Neuronal stem cell (in vitro differentiated cells): Measurements from ENCODE around the gene ARHGAP33.

Experiments used
- DNase-seq: peaks from one replicate; pipeline ENCODE4 v3.0.0-alpha.2; 2013; ENCODE audit warnings: low spot score
- H2AFZ ChIP-seq: one replicate; pipeline ENCODE4 v1.6.1; 2013; ENCODE audit warnings: mild to moderate bottlenecking, low read length, inconsistent platforms
- H2AK5ac ChIP-seq: 2 replicates; pipeline ENCODE4 v1.6.1; 2013; ENCODE audit warnings: low read depth, mild to moderate bottlenecking, inconsistent platforms, low read length, moderate library complexity, mixed read lengths
- H2BK120ac ChIP-seq: 2 replicates; pipeline ENCODE4 v1.6.1; 2013; ENCODE audit warnings: low read depth, mild to moderate bottlenecking, inconsistent platforms, low read length, moderate library complexity, mixed read lengths
- H2BK12ac ChIP-seq: one replicate; pipeline ENCODE4 v1.6.1; 2013; ENCODE audit warnings: low read length, inconsistent platforms
- H2BK15ac ChIP-seq: 2 replicates; pipeline ENCODE4 v1.6.1; 2013; ENCODE audit warnings: mild to moderate bottlenecking, low read length, inconsistent platforms, mixed read lengths
- H2BK5ac ChIP-seq: one replicate; pipeline ENCODE4 v1.6.1; 2013; ENCODE audit warnings: inconsistent platforms, mild to moderate bottlenecking, low read length, moderate library complexity
- H3K14ac ChIP-seq: one replicate; pipeline ENCODE4 v1.6.1; 2013; ENCODE audit warnings: low read length, inconsistent platforms
- H3K18ac ChIP-seq: 2 replicates; pipeline ENCODE4 v1.6.1; 2013; ENCODE audit warnings: low read length, inconsistent platforms
- H3K23ac ChIP-seq: 2 replicates; pipeline ENCODE4 v1.6.1; 2013; ENCODE audit warnings: low read depth, mild to moderate bottlenecking, mixed read lengths, low read length, inconsistent platforms; ENCODE audit not compliant: poor library complexity
- H3K27ac ChIP-seq: replicated peaks from 3 replicates; pipeline ENCODE4 v1.5.1; 2013; ENCODE audit warnings: low read length, inconsistent platforms
- H3K27me3 ChIP-seq, 3 experiments: 2 replicates each; pipeline ENCODE4 v1.6.1; 2013; ENCODE audit warnings: low read length in 3 of 3, mild to moderate bottlenecking in 2 of 3, inconsistent platforms in 1 of 3, low read depth in 1 of 3, mixed read lengths in 1 of 3, moderate library complexity in 1 of 3; ENCODE audit not compliant: control insufficient read depth in 3 of 3, insufficient read depth in 3 of 3
- H3K36me3 ChIP-seq, 2 donors: replicated peaks in 1 of 2; 2 replicates each; pipeline ENCODE4 v1.6.1; 2013; ENCODE audit warnings: low read length in 2 of 2; ENCODE audit not compliant: control insufficient read depth in 2 of 2, insufficient read depth in 2 of 2
- H3K4ac ChIP-seq: 2 replicates; pipeline ENCODE4 v1.6.1; 2013; ENCODE audit warnings: inconsistent platforms, mild to moderate bottlenecking, low read length, moderate library complexity
- H3K4me1 ChIP-seq, 2 donors: 1 replicate in 1 of 2; 2 replicates in 1 of 2; pipeline ENCODE4 v1.6.1; 2013; ENCODE audit warnings: low read length in 2 of 2, low read depth in 1 of 2; ENCODE audit not compliant: control insufficient read depth in 2 of 2, insufficient read depth in 1 of 2
- H3K4me2 ChIP-seq: one replicate; pipeline ENCODE4 v1.6.1; 2013; ENCODE audit warnings: mild to moderate bottlenecking, low read length, inconsistent platforms; ENCODE audit not compliant: insufficient read depth, poor library complexity, severe bottlenecking
- H3K4me3 ChIP-seq, 2 donors: 2 replicates each; pipeline ENCODE4 v1.5.1; 2013; ENCODE audit warnings: low read length in 2 of 2, mild to moderate bottlenecking in 2 of 2, inconsistent platforms in 1 of 2, moderate library complexity in 1 of 2
- H3K79me1 ChIP-seq: one replicate; pipeline ENCODE4 v1.6.1; 2013; ENCODE audit warnings: low read depth, mild to moderate bottlenecking, inconsistent platforms, low read length, moderate library complexity
- H3K9ac ChIP-seq: one replicate; pipeline ENCODE4 v1.6.1; 2013; ENCODE audit warnings: mild to moderate bottlenecking, low read depth, low read length, inconsistent platforms; ENCODE audit not compliant: poor library complexity
- H3K9me3 ChIP-seq, 2 donors: replicated peaks in 1 of 2; 2 replicates each; pipeline versions ENCODE3 to v1.6.1; 2013; ENCODE audit warnings: low read length in 2 of 2, mild to moderate bottlenecking in 2 of 2, inconsistent platforms in 1 of 2, low read depth in 1 of 2, mixed read lengths in 1 of 2, moderate library complexity in 1 of 2; ENCODE audit not compliant: control insufficient read depth in 2 of 2, insufficient read depth in 1 of 2
- H4K8ac ChIP-seq: one replicate; pipeline ENCODE4 v1.6.1; 2013; ENCODE audit warnings: low read depth, mild to moderate bottlenecking, inconsistent platforms, low read length, moderate library complexity
- H4K91ac ChIP-seq: one replicate; pipeline ENCODE4 v1.6.1; 2013; ENCODE audit warnings: low read length, low read depth, mild to moderate bottlenecking, inconsistent platforms; ENCODE audit not compliant: poor library complexity
- WGBS, 2 donors: extraction: QIAGEN DNeasy Blood & Tissue Kit; methylation state at CpG; one replicate each; pipeline ENCODE4 v1.1.7; 2013; ENCODE audit warnings: missing lambda C conversion rate in 2 of 2, mixed read lengths in 1 of 2; ENCODE audit not compliant: insufficient read length in 2 of 2, insufficient replicate concordance in 1 of 2; ENCODE audit errors: extremely low coverage in 2 of 2; 5-methylcytosine and 5-hydroxymethylcytosine counted together

The ARHGAP33 gene

DNA sequence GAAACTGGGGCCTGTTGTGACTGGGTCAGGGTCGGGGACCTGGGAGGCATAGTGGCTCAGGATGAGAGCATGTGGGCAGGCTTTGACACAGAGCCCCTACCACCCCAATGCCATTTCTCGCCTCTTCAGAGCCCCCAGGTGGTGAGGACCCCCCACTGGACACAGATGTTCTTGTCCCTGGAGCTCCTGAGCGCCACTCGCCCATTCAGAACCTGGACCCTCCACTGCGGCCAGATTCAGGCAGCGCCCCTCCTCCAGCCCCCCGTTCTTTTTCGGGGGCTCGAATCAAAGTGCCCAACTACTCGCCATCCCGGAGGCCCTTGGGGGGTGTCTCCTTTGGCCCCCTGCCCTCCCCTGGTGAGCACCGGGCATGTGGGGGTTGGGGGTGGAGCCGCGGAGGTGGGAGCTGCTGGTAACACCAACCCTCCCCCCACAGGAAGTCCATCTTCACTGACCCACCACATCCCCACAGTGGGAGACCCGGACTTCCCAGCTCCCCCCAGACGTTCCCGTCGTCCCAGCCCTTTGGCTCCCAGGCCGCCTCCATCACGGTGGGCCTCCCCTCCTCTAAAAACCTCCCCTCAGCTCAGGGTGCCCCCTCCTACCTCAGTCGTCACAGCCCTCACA, 43.5 kb upstream of the ARHGAP33 start:
- Histone ChIP-seq H3K4me3 (no peak overlapping the region), H3K9ac (no peak overlapping the region), H2BK5ac (no peak overlapping the region), H2AFZ (no peak overlapping the region), H2AK5ac (no peak overlapping the region), H3K18ac (no peak overlapping the region), H3K14ac (no peak overlapping the region), H3K27me3 (no peaks in the 10 kb centered on the region), H3K79me1 (peaks cover 15% of the 10 kb centered on the region), H3K9me3 (no peaks in the 10 kb centered on the region), H2BK120ac (no peak overlapping the region), H4K8ac (no peak overlapping the region), H3K4me1 (no peaks in the 10 kb centered on the region), H3K4ac (no peak overlapping the region), H3K4me2 (no peak overlapping the region), H3K23ac (peak overlapping the region; percentile 31), H4K91ac (no peak overlapping the region), H3K27ac (no peak overlapping the region), H2BK15ac (no peak overlapping the region), H3K36me3 (peaks cover 74 to 98% of the 10 kb centered on the region in 2 donors), H2BK12ac (no peak overlapping the region)
- no CpG with 5 or more reads among the region's 21 CpGs for WGBS, 2 donors
- no peak for DNase-seq

DNA sequence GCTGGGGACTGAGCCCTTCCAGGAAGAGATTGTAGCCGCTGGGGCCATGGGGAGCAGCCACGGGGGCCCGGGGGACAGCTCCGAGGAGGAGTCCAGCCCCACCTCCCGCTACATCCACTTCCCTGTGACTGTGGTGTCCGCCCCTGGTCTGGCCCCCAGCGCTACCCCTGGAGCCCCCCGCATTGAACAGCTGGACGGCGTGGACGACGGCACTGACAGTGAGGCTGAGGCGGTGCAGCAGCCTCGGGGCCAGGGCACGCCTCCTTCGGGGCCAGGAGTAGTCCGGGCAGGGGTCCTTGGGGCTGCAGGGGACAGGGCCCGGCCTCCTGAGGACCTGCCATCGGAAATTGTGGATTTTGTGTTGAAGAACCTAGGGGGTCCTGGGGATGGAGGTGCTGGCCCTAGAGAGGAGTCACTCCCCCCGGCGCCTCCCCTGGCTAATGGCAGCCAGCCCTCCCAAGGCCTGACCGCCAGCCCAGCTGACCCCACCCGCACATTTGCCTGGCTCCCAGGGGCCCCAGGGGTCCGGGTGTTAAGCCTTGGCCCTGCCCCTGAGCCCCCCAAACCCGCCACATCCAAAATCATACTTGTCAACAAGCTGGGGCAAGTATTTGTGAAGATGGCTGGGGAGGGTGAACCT, 42.7 kb upstream of the ARHGAP33 start:
- Histone ChIP-seq H3K9ac (peak overlapping the region; percentile 4), H3K27me3 (no peaks in the 10 kb centered on the region), H3K4ac (no peak overlapping the region), H2BK15ac (no peak overlapping the region), H3K9me3 (no peaks in the 10 kb centered on the region), H2BK120ac (no peak overlapping the region), H2BK5ac (no peak overlapping the region), H2AK5ac (no peak overlapping the region), H3K27ac (no peak overlapping the region), H2AFZ (no peak overlapping the region), H3K4me2 (no peak overlapping the region), H3K18ac (no peak overlapping the region), H3K23ac (no peak overlapping the region), H3K14ac (peak overlapping the region; percentile 56), H4K8ac (no peak overlapping the region), H2BK12ac (no peak overlapping the region), H3K4me3 (no peak overlapping the region), H3K79me1 (peaks cover 16% of the 10 kb centered on the region), H3K36me3 (peaks cover 73 to 98% of the 10 kb centered on the region in 2 donors), H3K4me1 (no peaks in the 10 kb centered on the region), H4K91ac (no peak overlapping the region)
- WGBS, 2 donors: no CpG with 5 or more reads among the region's 25 CpGs
- no peak for DNase-seq

DNA sequence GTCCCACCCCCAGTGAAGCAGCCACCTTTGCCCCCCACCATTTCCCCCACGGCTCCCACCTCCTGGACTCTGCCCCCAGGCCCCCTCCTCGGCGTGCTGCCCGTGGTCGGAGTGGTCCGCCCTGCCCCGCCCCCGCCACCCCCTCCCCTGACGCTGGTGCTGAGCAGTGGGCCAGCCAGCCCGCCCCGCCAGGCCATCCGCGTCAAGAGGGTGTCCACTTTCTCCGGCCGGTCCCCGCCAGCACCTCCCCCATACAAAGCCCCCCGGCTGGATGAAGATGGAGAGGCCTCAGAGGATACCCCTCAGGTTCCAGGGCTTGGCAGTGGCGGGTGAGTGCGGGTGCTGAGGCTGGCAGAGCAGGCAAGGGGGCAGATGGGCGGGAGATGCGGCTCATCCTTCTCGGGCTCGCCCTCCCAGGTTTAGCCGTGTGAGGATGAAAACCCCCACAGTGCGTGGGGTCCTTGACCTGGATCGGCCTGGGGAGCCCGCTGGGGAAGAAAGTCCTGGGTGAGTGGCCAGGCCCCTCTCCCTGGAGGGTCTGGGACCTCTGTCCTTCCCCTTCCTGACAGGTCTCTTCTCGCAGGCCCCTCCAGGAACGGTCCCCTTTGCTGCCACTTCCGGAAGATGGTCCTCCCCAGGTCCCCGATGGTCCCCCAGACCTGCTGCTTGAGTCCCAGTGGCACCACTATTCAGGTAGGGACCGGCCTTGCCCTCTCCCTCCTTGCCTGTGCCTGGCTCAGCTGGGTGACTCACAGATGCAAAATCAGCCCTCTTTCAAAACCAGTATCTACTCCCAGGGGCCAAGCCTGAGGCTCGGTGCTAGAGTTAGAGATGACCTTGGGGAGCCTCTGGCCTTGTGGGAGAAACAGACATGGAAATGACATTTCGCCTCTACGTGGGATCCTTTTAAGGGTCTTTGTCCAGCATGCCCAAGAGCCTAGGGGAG, 41.9 kb upstream of the ARHGAP33 start:
- Histone ChIP-seq H3K14ac (no peak overlapping the region), H2BK5ac (peak overlapping the region; percentile 66), H3K27me3 (no peaks in the 10 kb centered on the region), H3K27ac (no peak overlapping the region), H2AFZ (no peak overlapping the region), H3K23ac (peak overlapping the region; percentile 20), H2BK15ac (no peak overlapping the region), H2AK5ac (no peak overlapping the region), H3K9ac (peak overlapping the region; percentile 60), H3K36me3 (peaks cover 74 to 98% of the 10 kb centered on the region in 2 donors), H3K9me3 (no peaks in the 10 kb centered on the region), H3K18ac (no peak overlapping the region), H3K4me1 (no peaks in the 10 kb centered on the region), H4K8ac (peak overlapping the region; percentile 17), H3K79me1 (peaks cover 16% of the 10 kb centered on the region), H2BK12ac (no peak overlapping the region), H2BK120ac (no peak overlapping the region), H4K91ac (no peak overlapping the region), H3K4me2 (no peak overlapping the region), H3K4me3 (no peak overlapping the region), H3K4ac (no peak overlapping the region)
- no CpG with 5 or more reads among the region's 35 CpGs for WGBS, 2 donors
- DNase-seq: no peak

DNA sequence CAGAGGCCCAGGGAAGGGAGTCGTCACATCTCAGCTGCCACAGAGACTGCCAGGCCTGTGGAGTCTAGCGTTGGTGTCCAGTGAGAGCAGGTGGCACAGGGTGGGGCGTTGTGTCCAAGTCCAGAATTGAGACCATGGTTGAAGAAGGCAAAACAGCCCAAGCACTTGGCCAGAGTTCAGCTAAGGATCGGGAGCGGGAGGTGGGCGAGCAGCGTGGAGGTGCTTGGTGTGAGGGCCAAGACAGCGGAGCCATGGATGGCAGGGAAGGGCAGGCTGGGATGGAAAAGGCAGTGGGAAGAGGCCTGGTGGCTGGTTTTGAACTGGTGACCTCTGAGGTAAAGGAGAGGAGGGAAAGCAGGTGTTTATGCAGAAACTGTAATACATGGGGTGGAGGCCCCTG, 41.1 kb upstream of the ARHGAP33 start:
- Histone ChIP-seq H3K79me1 (peaks cover 13% of the 10 kb centered on the region), H3K4me2 (no peak overlapping the region), H4K91ac (no peak overlapping the region), H3K9me3 (no peaks in the 10 kb centered on the region), H2BK120ac (peak overlapping the region; percentile 47), H3K23ac (peak overlapping the region; percentile 80), H2BK15ac (no peak overlapping the region), H3K27me3 (no peaks in the 10 kb centered on the region), H2AFZ (no peak overlapping the region), H3K4me1 (no peaks in the 10 kb centered on the region), H3K18ac (no peak overlapping the region), H2AK5ac (no peak overlapping the region), H2BK5ac (peak overlapping the region; percentile 66), H4K8ac (peak overlapping the region; percentile 43), H3K27ac (no peak overlapping the region), H3K14ac (no peak overlapping the region), H3K9ac (peak overlapping the region; percentile 70), H3K4me3 (no peak overlapping the region), H2BK12ac (no peak overlapping the region), H3K36me3 (peaks cover 70 to 98% of the 10 kb centered on the region in 2 donors), H3K4ac (no peak overlapping the region)
- DNase-seq: no peak
- WGBS, 2 donors: no CpG with 5 or more reads among the region's 8 CpGs
